GM18519 (cell line): ENCODE results near the gene SSH2.
"Not testable (repeated sequence)": the region's sequence is repeated elsewhere in the genome, so short reads cannot be mapped to it uniquely, and the experiment has no call there.

Source experiments
- ATAC-seq: cut with Tn5 transposase; IDR thresholded peaks from one replicate; pipeline ENCODE4 v1.9.1; 2021; ENCODE audit warnings: mild to moderate bottlenecking, moderate library complexity; ENCODE audit not compliant: unreplicated experiment, low FRiP score

Gene SSH2

DNA sequence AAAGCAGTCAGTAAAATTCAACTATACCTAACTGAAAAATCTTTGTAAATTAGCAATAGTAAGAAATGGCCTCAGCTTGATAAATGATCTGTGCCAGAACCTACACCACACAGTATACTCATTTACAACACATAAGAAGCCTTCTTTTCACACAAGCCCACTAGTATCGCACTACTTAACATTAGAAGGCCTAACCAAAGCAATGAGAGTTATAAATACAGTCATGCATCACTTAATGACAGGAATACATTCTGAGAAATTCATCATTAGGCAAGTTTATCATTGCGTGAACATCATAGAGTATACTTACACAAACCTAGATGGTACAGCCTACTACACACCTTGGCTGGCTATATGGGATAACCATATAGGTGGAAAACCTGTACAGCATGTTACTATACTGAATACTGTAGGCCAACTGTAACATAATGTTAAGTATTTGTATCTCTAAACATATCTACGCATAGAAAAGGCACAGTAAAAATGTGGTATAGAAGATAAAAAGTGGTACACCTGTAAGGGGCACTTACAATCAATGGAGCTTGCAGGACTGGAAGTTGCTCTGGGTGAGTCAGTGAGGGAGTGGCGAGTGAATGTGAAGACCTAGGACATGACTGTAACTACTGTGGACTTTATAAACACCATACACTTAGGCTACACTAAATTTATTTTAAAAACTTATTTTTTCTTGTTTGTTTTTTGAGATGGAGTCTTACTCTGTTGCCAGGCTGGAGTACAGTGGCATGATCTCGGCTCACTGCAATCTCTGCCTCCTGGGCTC lies 180.8 kb downstream of the SSH2 start:
- no peak for ATAC-seq

DNA sequence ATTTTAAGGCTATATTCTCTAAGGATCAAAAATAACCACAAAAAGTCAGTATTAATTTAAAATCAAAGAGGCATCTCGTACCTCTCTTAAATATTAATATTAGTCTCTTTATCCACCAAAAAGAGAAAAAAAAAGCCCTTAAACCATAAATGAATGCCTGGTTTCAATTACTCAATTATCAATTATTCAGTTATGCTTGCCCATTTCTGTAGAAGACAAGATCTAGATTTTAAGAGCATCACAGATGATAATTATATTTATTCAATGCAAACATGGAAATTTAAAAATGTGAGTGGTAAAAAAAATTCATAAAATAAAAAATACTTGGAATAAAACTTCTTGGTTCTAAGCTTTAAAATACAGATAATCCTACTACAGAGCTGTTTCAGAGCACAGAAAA lies 181.6 kb downstream of the SSH2 start:
- ATAC-seq, result no peak

DNA sequence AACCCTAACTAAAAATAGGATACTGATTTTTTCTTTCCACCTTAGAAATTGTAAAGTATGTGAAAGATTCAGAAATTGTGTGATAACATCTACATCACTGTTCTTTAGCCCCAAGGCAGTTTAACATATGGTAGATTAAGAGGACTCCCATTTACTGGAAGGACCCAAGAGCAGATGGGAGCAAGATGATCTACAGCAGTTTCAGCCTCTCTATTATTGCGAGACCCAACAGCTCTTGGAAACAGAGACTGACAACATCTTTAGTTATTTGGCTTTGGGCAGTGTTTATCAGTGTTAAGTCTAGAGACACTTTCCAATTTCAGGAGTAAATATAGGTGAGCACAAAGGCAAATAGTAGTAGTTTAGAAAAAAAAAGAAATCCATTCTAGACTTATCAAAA lies 182.4 kb downstream of the SSH2 start:
- no peak for ATAC-seq

DNA sequence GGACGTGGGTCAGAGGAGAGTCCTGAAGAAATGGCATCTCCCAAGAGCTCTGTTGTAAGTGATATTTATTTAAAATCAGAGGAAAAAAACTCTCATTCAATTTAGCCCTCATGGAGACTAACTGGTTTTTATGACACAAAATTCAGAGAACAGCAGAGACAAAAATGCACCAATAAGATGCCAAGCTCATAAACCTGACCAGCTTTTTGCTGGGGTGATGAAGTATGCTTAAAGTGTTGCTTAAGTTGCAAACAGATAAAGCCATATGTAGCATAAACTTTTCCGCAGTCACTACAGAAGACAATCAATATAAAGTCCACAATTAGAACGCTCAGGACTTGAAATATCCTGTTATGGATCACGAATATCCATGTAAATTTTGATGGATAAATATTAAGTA lies 183.4 kb downstream of the SSH2 start:
- ATAC-seq, result no peak

DNA sequence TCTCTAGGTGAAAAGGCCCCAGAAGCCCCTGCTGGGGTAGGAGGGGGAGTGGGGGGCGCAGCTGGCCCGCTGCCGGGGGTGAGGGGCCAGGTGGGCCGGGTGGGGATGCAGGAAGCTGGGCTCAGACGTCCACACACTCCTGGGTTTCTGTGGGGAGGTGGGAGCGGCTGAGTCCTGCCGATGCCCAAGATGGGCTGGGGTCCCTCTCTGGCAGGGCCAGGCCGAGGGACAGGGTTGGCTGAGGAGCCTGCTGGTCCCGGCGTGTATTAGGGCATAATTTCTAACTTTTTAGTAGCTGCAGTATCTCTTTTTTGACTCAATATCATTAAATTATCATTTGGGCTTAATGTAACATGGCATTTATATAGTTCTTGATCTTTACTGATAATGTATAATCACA lies 185.9 kb downstream of the SSH2 start:
- ATAC-seq, result no peak

DNA sequence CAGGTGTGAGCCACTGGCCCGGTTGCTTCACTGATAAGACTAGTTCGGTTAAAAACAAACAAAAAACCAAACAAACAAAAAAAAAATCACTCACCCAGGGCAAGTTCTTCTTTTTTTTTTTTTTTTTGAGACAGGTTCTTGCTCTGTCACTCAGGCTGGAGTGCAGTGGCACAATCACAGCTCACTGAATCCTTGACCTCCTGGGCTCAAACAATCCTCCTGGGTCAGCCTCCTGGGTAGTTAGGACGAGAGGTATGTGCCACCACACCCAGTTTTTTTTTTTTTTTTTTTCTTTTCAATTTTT lies 187.9 kb downstream of the SSH2 start:
- no peak for ATAC-seq

DNA sequence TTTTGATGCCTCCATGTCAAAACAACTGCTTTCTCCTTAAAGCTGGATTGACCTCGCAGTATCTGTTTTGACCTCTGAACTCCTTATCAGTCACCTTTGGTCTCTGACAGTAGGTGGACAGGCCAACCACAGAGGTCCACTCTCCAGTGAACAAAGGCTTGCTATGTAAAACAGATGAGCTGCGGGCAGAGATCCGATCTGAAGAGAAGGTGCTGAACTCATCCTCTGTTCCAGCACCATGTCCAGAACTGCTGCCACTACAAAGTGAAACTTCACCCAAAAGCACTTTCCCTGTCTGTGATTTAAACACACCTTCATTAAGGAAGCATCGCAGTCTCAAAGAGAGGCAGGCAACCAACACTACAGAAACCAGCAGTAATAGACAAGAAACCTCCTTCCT lies 190.0 kb downstream of the SSH2 start:
- ATAC-seq, result no peak

DNA sequence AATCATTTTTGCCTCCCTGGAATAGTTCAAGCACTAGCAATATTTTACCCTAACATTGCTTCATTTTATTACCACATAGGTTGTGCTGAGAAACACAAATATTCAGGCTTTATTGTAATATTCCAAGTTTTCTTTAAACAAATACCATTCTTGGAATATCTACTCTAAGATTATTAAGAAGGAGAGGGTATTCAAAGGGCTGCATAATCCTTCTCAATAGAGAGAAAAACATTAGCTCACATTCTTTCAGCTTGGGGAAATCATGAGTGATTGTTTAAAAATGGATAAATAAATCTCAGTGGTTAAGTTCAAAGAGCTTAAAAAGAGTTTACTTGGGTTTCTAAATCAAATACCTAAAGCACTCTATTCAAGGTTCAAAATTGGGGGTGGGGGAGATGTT lies 195.4 kb downstream of the SSH2 start:
- no peak for ATAC-seq

DNA sequence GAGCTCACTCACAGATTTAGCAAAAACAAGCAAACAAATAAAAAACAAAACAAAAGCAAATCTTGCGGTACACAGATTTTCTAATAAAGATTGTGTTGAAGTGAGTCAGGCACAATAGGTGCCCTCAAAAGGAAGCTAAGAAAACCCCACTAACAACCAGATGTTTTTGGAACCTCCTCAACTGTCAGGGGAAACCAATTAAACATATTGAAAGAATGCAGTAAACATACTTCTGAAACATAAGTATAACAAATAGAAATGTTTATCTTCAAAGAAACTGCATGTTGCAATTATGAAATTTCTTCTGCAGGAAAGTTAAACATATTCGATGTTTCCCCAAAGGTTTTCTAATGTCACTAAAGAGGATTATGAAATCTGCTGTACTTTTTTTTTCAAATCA lies 196.9 kb downstream of the SSH2 start:
- no peak for ATAC-seq

DNA sequence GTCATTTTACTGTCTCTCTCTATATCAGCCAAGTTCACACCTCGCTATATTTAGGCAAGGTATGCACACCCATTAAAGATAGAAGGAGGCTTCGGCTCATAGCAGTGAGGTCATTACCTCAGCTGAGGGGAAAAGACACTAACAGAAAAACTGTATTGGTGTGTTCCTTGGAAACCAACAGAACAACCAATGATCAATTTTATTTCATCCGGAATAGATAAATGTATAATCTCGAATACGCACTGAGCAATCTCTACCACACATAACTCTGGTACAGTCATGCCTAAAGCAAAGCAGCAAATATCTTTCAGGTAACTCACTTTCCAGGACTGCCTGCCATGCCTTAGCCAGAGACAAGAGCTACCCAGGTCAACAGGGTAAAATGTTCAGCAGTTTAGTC lies 197.4 kb downstream of the SSH2 start:
- ATAC-seq, result no peak

DNA sequence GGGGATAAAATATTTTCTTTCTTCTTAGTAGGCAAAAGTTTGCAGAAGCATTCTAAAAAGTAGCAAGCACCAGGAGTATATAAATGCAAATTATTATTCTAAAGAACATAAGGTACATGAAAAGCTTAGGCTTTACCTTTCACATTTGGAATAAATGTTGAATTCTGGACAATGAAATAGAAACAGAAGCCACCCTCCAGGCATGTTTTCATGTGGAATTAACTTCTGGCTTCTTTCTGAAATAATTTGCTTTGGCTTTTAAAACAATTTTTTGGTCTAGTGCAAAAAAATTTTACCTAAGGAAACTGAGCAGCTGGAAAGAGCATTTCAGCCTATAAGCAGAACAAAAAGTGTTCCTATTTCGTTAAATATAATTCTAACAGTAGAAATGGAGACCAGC lies 197.8 kb downstream of the SSH2 start:
- ATAC-seq, result no peak

DNA sequence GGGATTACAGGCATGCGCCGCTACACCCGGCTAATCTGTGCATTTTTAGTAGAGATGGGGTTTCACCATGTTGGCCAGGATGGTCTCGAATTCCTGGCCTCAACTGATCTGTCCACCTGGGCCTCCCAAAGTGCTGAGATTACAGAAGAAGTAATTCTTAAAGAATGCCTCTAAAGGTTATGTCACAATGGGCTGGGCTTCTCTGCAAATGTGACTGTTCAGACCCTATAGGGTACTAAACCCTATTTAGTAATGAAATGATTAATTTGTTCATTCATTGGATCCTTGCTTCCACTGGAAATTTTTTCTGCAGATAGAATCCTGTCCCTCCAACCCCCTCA lies 198.5 kb downstream of the SSH2 start:
- no peak for ATAC-seq

DNA sequence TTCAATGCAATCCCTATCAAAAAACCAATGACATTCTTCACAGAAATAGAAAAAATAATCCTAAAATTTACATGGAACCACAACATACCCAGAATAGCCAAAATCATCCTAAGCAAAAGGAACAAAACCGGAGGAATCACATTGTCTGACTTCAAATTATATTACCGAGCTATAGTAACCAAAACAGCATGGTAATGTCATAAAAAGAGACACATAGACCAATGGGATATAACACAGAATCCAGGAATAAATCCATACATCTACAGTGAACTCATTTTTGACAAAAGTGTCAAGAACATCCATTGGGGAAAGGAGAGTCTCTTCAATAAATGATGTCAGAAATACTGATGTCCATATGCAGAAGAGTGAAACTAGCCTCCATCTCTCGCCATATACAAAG lies 201.5 kb downstream of the SSH2 start:
- no peak for ATAC-seq

DNA sequence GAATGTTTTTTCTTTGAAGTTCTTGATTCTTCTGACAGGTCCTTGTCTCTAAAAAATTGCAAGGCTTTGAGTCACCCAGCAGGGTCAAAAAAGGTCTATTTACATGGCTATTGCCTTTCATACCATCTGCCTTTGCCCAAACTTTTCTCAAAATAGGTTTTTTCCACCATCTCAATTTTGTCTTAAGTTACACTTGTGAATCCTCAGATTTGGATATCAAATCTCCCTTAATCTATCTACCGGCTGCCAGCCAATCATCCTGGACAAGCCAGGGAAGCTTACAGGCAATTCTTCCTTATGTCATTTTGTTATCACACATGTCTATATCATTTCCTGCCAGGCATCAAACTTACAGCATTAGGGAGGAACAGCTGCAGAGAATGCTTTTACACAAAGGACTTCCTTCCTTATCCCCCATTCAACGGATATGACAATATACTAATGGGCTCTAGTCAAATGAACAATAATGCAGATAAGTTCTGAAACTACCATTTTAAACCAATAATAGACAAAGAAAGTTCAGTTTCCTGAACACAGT lies 203.2 kb downstream of the SSH2 start:
- ATAC-seq, result no peak

DNA sequence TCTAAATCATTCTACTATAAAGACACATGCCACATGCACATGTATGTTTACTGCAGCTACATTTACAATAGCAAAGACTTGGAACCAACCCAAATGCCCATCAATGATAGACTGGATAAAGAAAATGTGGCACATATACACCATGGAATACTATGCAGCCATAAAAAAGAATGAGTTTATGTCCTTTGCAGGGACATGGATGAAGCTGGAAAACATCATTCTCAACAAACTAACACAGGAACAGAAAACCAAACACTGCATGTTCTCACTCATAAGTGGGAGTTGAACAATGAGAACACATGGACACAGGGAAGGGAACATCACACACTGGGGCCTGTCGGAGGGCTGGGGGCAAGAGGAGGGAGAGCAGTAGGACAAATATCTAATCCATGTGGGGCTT lies 204.6 kb downstream of the SSH2 start:
- ATAC-seq, result not testable (repeated sequence)

DNA sequence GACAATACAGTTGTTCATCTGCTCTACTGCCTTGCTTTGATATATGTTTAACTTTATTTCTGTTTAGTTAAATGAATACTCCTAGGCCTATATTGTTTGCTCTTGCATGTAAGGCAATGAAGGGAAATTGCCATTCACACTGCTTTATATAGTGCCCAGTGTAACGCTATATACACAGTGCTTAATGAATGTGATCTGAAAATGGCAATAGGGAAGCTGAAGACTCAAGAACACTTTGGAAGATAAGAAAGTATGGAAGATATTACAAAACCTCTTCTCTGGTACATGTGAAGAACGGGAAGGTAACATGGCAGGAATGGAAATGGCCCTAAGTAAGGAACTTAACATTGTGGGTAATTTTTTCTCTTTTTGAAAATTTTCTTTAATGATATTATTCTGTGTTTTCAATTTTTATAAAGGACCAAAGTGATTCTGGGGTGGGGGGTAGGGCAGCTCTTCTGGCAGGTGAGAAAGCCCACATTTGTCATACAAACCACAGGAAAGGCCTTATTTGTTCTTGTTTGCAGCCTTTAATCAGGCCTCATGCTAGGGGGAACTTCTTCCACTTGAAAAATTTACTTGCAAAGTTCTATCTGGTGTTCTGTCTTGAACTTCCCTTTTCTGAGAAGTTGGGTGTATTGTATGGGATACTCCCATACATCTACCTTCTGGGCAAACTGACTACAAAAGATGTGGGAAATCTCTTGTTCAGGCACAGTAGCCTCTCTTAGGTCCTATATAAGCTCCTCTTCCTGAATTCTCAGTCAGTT lies 206.6 kb downstream of the SSH2 start:
- ATAC-seq, result no peak

DNA sequence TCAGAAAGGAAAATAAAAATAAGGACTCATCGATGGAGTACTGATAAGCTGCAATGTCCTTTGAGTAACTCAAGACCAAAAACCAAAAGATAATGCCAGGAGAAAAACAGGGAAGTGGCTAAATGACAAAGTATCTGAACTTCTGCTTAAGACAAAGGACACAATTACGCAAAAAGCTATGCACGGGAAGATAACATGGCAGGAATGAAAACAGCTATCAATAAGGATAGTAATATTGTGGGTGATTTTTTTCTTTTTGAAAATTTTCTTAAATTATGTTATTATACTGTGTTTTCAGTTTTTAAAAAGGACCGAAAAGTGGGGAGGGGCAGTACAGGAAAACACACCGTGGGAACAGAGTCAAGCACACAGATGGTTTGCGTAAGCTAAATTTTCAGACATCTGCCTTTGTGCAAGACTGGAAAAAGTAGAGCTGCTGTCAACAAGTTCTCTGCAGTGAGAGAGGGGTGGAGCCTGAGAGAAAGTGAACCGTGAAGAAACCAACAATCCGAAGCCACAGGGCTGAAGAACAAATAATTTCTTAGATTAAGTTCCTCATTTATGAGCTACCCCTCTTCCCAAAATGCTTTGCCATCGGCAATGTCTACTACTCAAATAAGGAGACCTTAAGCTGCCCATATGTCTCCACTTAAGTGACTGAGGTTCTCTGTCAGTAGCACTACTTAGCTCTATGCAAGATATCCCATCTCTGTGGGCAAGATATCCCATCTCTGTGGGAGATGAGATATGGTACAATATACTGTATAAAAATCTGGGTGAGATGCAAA lies 207.4 kb downstream of the SSH2 start:
- ATAC-seq, result no peak

DNA sequence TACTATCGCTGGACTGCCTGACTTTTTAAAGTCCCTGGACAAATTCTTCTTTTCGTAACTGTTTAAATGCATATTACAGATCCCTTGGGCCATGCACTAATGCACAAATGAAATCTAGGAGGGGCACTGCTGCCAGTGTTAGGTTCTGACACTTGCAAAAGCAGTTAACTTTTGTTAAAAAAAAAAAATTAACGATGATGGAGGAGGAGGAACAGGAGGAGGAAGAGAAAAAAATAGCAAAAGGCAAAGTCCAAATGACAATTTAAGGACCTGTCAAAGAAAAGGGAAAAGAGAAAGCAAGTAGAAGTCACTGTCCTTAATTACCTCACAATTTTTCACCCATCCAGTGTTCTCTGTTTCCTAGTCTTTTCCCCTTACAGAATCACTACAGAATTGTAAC lies 209.5 kb downstream of the SSH2 start:
- ATAC-seq, result no peak

DNA sequence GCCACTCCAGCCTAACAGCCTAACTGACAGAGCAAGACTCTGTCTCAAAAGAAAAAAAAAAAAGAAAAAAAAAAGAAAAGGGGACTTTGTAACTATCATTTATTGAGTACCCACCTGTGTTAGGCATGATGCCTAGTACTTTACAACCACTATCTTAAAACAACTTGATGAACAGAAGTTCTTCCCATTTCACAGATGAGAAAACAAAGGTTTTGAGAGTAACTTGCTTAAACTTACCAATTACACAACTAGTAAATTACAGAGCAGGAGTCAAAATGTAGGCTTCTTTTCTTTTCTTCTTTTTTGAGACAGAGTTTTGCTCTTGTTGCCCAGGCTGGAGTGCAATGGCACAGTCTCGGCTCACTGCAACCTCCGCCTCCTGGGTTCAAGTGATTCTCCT lies 210.6 kb downstream of the SSH2 start:
- no peak for ATAC-seq

DNA sequence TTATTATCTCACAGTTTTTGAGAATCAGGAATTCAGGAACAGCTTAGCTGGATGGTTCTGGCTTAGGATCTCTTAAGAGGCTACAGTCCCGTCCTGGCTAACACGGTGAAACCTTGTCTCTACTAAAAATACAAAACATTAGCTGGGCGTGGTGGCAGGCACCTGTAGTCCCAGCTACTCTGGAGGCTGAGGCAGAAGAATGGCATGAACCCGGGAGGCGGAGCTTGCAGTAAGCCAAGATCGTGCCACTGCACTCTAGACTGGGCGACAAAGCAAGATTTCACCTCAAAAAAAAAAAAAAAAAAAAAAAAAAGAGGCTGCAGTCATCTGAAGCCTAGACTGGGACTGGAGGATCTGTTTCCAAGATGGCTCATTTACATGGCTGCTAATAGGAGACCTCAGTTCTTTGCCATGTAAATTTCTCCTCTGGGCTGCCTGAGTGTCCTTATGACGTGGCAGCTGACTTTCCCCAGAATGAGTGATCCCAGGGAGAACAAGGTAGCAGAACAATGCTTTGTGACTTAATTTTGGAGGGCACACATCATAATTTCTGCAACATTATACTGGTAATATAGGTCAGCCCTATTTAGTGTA lies 211.5 kb downstream of the SSH2 start:
- no peak for ATAC-seq

DNA sequence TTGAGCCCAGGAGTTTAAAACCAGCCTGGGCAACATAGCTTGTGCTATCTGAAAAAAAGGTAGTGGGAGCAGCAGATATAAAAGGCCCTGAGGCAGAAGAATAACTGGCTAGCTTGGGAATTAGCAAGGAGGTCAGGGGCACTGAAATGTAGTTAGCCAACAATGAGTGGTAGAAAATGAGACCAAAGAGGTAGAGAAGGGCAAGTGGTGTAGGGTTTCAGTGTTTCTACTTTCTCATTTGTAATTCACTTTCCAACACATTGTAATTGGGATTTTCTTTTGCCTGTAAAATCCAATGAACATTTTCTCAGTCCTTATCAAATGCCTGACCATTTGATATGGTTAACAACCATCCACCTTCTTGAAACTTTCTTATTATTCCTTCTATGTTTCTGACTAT lies 212.2 kb downstream of the SSH2 start:
- no peak for ATAC-seq
